Left forelimb (tissue), 1 donor: ENCODE results near the gene CSTF1.

Source experiments
- DNase-seq: peaks from one replicate; pipeline ENCODE4 v3.0.0-alpha.2; 2018; ENCODE audit warnings: low spot score

Gene CSTF1

DNA sequence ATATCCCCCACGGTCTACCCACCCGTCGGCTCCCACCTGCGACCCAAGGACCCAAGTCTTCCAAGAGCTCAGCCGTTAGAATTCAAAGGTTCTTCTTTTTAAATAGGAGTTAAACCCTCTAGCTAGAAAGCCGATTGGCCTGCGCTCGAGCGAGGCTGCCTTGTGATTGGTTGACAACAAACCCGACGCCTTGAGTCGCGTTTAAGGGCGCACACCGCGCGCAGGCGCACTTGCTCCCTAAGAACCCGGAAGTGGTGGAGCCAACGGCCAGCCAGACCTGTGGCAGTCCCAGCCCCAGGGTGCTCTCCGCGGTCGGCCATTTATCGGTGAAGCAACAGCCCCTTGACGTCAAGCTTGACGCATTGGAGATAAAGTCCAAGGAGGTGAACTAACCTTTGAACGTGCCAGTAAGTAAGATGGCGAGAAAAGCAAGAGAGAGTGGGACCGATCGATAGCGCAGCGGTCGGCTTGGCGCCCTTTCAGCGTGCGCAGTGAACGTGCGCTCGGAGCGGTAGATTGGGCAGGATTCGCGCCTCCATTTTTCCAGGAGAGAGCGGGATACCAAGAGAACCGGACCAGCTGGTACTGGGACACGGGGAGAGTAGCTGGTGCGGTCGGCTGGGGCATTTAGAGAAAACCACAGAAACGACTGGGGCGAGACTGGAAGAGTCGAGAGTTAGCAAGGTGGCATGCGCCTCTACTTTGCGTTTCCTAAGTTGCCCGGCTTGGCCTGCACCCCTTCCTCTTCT lies at the start of gene CSTF1, which contains the start of gene AURKA:
CSTF1 (plus strand) TSS at position 514 of the 749 bp plus-strand sequence. CDS start 2,908 bp downstream, outside the sequence.
AURKA (minus strand) TSS at position 84 of the 749 bp plus-strand sequence. CDS start 4,018 bp downstream, outside the sequence.
- peak; percentile 99 for DNase-seq

DNA sequence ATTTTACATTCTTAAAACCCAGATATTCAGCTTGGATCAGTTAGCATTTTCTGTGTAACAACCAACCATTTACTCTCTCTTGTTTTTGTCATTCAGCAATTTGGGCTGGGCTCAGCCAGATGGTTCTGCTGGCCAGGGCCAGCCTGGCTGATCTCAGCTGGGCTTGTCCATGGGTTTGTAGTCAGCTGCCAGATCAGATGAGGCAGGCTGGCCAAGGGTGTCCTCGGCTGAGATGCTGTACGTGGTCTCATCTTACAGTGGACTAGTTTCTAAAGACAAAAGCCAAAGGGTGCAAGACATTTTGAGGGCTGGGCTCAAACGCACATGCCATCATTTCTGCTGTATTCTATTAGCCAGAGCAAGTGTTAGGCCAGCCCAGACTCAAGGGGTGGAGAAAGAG lies 49.7 kb upstream of the CSTF1 start:
- DNase-seq: no peak

DNA sequence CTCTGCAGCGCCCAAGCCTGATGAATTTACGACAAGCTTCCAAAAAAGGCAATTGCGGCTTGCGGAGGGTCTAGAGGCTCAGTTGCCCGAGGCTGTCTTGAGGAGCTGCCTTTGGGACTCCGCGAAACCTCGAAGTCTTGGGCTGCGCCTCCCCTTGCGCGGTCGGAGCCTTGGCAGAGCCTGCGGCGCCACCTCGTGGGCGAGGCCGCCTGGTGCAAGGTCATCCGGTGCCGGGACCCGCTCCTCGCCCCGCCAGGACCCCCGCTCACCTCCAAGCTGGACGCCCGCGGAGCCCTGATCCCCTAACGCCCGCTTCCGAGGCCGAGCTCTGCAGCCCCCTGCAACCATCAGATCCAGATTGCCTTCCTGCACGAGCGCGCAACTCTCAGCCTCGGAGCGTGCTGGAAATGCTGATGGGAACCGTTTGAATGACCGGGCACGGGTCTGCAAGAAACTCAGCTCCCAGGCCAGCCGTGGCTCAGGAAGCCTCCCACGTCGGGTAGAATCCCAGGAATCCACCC lies 48.5 kb upstream of the CSTF1 start:
- no peak for DNase-seq

DNA sequence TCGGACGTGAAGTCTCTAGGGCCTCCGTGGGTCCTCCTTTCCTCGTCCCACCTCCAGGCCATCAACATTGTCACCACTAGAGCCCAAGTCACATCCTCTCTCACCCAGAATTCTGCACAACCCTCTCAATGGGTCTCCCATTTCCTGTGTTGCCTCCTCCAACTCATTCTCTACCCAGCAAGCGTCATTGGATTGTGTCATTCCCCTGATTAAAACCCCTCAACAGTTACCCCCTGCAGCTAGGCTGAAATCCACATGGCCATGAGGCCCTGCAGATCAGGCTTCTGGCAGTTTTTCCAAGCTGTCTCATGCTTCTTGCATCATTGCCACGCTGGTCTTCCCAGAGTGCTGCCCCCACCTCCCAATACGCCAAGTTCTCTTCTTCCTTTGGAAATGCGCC lies 46.5 kb upstream of the CSTF1 start:
- no peak for DNase-seq

DNA sequence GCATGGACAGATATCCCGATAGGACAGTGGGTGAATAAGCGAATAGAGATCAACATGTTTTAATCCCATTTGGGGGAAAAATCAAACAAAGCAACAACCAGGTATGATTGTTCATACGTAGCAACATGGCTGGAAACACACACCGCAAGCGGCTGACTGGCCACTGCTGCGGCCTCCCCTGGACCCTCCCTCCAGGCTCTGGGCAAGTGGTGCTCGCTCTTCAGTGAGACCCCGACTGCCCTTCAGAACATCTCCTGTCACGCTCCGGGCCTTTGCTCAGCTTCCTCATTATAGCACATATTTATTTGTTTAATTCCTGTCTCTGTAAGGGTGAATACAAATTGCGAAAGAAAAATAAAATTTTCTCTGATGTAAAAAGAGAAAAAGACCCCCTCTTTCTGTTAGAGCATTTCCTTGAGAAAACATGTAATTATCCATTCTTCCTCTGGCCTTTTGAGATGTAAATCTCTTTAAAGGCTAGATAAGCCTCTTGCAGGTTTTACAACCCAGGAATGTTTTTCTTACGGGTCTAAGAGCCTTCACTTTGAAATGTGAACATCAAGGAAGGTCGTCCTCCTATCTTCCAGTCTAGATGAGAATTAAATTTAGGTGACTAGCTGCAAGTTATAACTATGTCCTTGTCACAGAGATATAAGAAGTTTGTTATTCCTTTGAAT lies 44.7 kb upstream of the CSTF1 start:
- no peak for DNase-seq

DNA sequence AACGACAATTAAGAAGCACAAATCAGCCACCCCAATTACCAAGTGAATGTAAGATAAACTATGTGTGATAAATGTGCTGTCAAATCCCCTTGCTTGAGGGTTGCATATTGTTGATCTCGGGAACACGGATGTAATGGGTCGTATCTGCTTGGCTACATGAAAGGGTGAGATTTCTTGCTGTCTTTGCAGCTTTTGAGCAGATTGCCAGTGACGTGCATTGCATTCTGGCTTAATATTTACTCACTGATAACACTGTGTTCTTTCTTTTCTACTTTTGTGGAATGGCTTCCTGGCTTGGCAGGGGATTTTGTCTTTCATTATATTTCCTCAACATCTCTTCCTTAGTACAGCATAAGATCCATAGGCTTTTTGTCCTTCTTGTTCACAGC lies 44.1 kb upstream of the CSTF1 start:
- no peak for DNase-seq

DNA sequence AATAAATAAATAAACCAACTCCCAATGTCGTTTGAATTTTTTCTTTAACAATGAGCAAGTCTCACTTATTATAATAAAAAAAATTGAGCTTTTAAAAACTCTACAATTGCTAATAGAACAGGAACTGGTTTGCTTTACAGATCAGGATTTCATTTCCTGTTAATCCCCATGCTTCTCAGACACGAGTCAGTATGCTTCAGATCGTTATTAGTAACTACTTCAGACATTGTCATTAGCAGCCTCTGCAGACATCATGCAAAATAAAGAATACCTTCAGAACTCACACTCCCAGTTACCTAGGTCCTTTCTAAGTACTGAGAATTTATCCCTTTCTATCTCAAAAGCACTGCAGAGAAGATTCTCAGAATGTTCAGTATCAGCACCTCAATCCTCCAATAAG lies 43.7 kb upstream of the CSTF1 start:
- DNase-seq: no peak

DNA sequence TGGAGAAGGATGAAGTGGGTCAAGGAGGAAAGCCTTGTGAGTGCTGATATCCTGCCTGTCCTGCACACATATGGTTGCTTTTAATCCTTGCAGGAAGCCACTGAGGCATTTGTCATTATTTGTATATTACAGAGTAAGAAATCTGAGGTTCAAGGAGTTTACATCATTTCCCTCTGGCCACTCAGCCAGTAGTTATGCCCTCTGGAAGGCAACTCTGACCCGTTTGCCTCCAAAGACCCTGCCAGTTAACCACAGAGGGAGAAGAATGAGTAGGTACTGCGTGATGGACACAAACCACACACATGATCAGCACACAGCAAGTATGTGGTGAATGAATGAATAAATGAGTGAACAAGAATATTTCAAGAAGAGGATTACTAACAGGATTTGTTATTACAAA lies 41.6 kb upstream of the CSTF1 start:
- no peak for DNase-seq

DNA sequence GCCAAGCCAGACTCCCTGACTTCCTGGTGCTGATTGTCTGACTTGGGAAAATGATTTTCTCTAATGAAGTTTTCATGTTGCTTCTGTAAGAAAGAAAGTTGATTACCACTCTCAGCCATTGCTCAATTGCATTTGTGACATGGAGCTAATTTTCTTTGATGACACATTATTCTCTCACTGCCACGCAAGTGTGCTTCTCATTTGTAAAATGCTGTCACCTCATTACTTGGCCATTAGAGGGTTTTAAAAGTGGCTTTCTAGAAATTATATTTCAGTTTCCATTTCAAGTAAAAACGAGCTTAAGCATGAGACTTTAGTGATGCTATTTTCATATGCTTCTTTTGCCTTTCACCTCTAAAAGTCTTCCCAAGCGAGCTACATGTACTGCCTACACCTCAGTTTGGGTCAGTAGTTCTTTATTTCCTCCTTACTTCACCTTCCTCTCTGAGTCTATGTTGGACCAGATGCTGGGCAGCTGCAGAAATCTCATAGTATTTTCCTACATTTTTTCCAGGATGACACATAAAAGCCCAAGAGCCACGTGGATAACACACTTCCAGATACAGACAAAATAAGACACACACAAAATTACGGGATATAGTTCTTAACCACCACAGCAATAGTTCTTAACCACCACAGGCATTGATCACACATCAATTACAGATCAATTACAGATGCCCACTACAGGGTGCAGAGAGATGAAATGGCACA lies 39.9 kb upstream of the CSTF1 start:
- DNase-seq: no peak

DNA sequence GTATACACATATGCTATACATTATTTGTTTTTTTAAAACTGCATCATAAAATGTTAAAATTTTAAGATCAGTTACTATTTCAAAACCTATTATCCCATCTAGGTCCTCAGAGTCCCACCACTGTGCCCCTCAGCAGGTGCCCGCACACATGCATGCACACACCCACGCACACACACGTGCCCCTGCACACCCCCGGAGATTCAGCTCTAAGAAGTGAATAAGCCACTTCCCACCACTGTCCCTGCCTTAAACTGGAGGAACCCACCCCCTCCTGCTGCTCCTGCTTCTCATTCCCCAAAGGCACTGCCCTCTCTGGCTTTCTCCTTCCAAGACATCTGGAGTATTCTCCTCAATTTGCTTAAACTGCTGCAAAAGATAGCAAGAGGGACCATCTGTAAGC lies 39.1 kb upstream of the CSTF1 start:
- DNase-seq: no peak

DNA sequence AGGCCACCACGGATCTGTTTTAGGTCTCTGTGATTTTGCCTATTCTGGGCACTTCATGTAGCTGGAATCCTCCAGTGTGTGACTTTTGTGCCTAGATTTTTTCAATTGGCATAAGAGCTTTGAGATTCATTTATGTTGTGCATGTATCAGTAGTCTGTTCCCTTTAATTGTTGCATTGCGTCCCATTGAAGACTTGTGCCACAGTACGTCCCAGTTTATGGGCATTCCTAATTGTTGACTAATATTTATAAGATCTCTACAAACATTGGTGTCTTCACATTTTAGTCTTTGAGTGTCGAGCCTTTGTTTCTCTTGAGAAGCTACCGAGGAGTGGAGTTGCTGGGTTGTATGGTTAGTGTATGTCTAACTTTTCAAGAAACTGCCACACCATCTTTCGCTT lies 34.4 kb upstream of the CSTF1 start:
- DNase-seq: no peak

DNA sequence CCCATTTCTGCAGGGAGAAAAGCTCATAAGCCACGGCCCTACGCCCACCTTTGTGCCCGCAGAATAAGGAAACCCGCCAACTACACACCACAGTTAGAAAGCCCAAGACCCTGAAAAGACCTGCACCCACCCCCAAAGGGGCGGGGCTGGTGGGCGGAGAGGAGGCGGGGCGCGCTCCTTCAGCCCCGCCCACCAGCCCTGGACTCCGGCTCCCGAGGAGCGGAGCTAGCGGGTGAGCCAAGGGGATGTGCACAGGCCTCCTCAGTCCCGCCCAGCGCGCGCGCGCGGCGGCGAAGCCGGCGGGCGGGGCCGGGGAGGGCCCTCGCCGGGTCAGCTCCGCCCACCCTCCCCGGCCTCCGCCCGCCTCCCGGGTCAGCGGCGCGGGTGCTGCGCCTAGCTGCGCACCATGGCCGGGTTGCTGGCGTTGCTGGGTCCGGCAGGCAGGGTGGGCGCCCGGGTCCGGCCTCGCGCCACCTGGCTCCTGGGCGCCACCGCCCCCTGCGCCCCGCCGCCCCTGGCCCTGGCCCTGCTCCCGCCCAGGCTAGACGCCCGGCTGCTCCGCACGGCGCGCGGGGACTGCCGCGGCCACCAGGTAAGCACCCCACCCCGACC lies 33.7 kb upstream of the CSTF1 start, which contains the start of gene FAM210B:
FAM210B (plus strand) TSS at position 375 of the 612 bp plus-strand sequence; CDS start at position 407, 32 bp downstream.
- DNase-seq: peak; percentile 88

DNA sequence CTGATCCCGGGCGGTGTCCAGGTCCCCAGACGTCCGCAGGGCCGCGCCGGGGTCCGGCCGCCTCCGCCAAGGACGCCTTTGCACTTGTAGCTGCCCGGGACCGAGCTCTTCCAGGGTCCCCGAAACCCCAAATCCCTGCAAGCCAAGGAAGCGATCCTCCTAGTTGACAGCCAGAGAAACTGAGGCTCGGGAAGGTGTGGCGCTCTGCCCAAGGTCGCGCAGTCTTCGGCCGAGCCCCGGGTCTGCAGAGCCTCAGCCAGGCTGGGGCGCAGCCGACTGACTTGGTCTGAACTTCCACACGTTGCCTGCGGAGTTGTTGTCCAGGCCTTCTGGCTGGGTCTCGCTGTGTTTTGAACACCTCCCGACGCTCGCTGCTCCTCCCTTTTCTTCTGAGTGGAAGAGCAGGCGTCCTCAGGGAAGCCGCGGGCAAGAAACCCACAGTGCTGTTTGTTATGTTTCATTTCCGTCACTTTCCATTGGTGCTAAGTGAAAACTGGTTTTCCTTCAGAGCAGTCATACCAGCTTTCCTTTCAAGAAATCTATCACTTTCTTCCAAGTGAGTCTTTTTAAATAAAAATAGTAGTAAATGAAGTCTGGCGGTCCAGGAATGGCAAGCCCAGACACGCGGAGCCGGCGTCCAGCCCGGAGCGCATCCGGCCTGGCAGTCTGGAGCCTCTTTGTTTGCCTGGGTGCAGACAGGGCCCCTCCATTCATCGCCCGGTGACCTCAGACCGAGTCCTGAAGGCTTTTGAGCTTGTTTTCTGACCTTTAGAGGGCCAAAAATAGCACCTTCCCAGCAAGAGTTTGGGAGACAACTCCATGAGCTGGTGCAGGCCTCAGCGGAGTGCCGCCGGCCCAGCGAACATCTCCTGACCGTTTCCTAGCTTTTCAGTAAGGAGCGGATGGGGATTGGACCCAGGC lies 33.0 kb upstream of the CSTF1 start:
- DNase-seq: peak; percentile 73

DNA sequence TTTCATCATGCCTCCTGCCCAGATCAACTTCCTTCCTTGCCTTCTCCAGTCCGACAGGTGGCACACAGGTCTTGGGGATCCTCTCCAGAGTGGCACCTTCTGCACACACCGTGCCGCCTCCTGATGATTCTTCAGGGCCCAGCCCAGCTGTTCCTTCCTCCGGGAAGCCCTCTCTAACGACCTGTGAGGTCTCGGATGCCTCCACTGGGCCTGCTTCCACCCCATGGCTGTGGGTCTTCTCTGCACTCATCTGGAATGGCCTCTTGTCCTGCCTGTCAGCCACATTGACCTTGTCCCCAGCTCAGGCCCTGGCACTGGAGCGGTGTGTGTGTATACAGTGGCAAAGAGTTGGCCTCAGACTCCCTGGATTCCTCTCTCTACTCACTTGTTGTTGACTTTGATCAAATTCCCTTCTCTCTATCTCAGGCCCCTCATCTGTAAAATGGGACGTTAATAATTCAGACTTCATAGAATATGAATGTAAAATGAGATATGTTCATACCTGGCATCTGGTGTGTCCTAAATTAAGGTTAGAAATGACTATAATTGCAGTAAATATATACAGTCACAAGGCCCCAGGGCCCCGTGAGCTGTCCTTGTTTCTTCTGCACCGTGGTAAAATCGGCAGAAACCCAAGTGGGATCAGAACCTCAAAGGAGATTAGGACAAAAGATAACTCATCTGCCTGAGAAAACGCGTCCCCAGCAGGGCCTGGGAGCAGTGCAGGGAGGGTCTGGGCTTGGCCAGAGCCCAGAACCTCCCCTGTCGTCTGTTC lies 32.1 kb upstream of the CSTF1 start:
- no peak for DNase-seq

DNA sequence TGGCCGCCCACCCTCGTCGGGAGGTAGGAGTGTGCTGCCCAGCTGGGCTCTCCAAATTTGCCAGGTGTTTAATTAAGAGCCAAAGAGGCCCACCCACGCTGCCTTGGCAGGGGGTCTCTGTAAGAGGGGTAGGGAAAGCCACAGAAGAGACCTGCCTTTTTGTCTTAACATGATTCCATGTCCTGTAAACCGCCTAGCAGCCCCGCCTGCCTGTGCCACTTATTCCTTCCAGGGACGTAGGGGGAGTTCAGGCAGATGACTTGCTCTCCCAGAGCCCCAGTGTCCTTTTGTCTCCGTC lies 31.6 kb upstream of the CSTF1 start:
- DNase-seq: no peak

DNA sequence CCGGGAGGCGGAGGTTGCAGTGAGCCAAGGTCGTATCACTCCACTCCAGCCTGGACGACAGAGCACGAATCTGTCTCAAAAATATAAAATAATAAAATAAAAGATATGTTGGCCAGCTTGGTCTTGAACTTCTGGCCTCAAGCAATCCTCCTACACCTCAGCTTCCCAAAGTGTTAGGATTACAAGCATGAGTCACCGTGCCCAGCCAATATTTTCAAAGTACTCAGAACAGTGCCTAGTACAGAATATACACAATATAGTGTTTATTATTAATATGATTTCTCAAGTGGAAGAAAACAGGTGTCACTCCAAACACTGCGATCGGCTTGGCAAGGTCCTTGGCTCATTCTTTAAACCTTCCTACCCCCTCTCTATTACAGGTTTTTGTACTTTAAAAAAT lies 30.5 kb upstream of the CSTF1 start:
- no peak for DNase-seq

DNA sequence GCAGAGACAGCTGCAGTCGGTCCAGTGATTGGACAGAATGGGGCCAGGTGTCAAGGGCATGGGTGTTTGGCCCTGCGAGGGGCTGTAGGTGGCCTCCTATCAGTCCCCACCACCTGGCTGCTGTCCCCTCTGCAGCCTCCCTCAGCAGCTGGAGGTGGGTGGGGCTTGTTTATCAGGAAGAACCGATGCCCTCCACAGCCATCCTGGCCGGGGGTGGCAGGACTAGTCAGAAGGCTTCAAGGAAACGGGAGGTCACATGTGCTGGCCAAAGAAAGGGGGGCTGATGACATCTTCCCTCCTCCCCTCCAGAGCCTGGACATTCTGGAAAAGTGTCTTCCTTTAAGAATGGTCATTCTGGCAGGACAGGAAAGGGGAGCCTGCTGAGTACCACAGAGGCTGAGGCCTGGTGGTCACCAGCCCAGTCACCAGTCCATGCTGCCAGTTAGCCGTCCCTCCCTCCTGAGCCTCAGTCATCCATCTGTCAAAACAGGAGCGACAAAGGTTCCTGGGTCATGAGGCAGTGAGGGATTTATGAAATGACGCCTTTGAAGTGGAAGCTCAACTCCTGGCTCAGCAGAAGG lies 29.5 kb upstream of the CSTF1 start:
- no peak for DNase-seq

DNA sequence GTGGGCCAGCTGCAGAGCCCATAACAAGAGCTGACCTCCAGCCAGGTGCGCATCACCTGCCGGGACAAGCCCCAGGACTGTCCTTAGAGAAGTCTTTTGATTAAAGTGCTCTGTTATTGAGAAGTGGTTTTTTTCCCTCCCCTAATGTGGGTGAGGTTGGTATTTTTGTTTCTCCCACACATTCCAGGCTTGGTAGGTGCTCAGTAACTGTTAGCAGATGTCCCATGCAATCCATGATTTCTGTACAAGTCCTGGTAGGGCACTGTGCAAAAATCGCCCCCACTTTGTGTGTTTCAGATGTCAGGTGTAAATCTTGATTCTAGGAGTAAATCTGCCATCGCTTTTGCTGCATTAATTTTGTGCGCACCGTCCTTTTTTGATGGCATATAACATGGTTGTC lies 29.0 kb upstream of the CSTF1 start:
- no peak for DNase-seq

DNA sequence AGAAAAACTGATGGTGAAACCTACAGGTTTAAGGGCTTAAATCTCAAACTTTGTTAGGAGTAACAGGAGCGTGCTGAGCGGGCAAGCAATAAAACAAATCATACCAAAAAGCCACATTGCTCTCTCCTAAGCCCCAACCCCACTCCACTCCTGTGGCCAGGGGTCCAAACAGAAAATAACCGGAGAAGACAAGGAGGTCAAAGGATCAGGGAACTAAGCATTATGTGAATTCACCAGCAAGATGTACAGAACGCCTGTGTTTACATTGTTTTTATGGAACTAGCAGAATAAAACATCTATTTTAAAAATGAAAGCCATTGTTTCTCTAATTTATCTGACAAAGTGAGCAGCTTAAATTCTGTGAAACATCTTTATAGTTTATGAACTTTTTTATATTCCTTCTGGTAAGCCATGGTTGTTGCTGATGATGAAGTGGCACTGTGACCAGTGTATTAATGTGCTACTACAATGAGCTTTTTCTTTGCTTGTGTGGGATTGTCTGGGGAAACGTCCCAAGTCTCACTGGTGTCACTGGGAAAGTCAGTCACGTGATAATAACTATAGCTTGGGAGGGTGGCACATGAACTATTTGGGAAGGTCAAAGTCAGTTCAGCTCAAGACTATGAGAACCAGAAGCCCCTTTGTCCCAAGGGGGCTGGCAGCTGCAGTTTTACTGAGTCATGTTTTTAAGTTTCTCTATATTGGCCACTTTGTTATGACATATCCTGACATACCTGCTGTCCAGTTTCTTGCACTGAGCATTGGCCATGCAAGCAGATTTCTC lies 23.9 kb upstream of the CSTF1 start:
- DNase-seq: no peak
